HepG2 (cell line): ENCODE results near the gene ATP13A1. TPM values are rescaled to one million over a fixed set of nuclear protein-coding genes. Genes with fewer than 3 reads are reported as not detected.

Source experiments
- CENPT ChIP-seq: sonication (generic); formaldehyde crosslinking; IDR thresholded peaks from 2 replicates; pipeline ENCODE4 v1.8.0; 2022; ENCODE audit warnings: low read depth, mild to moderate bottlenecking, moderate library complexity, missing genetic modification reagents
- FOXA3 ChIP-seq: IDR thresholded peaks from 2 replicates; pipeline ENCODE4 v1.6.1; 2016; ENCODE audit warnings: missing genetic modification reagents, missing compliant biosample characterization
- JUND ChIP-seq: sonication (generic); formaldehyde crosslinking; IDR thresholded peaks from 2 replicates; pipeline ENCODE4 v1.8.0; 2022; ENCODE audit warnings: mild to moderate bottlenecking, missing genetic modification reagents
- NONO ChIP-seq, 2 experiments: fragments of 450-650 bp in 1 of 2; sonication (generic) in 1 of 2; formaldehyde crosslinking in 1 of 2; IDR thresholded peaks in 1 of 2; conservative IDR thresholded peaks in 1 of 2; 2 replicates each; pipeline versions ENCODE4 v1.6.1 to v1.8.0; 2017 to 2022; ENCODE audit warnings: mild to moderate bottlenecking in 1 of 2, missing genetic modification reagents in 1 of 2, moderate library complexity in 1 of 2
- RFX1 ChIP-seq: fragments of 450-650 bp; IDR thresholded peaks from 2 replicates; pipeline ENCODE4 v1.6.1; 2017
- SPEN ChIP-seq: sonication (generic); formaldehyde crosslinking; IDR thresholded peaks from 2 replicates; pipeline ENCODE4 v1.5.1; 2020; ENCODE audit warnings: low read depth, mild to moderate bottlenecking, missing genetic modification reagents
- THYN1 ChIP-seq: sonication (generic); formaldehyde crosslinking; IDR thresholded peaks from 2 replicates; pipeline ENCODE4 v1.8.1; 2023; ENCODE audit warnings: low read depth, mild to moderate bottlenecking, moderate library complexity, missing genetic modification reagents, borderline replicate concordance
- ZFP37 ChIP-seq: sonication (generic); formaldehyde crosslinking; IDR thresholded peaks from 2 replicates; pipeline ENCODE4 v1.4.0; 2020; ENCODE audit warnings: missing genetic modification reagents, borderline replicate concordance
- ZFP41 ChIP-seq: sonication (generic); formaldehyde crosslinking; IDR thresholded peaks from 2 replicates; pipeline ENCODE4 v1.4.0; 2020; ENCODE audit warnings: mild to moderate bottlenecking, missing genetic modification reagents, borderline replicate concordance
- ZNF264 ChIP-seq: sonication (generic); formaldehyde crosslinking; IDR thresholded peaks from 2 replicates; pipeline ENCODE4 v1.4.0; 2020; ENCODE audit warnings: missing genetic modification reagents
- ZNF432 ChIP-seq: sonication (generic); formaldehyde crosslinking; IDR thresholded peaks from 2 replicates; pipeline ENCODE4 v1.5.0; 2020; ENCODE audit warnings: missing genetic modification reagents, mild to moderate bottlenecking, borderline replicate concordance
- ZNF451 ChIP-seq: sonication (generic); formaldehyde crosslinking; IDR thresholded peaks from 2 replicates; pipeline ENCODE4 v1.5.0; 2020; ENCODE audit warnings: mild to moderate bottlenecking, missing genetic modification reagents
- ZNF761 ChIP-seq: sonication (generic); formaldehyde crosslinking; conservative IDR thresholded peaks from 2 replicates; pipeline ENCODE4 v1.4.0; 2020; ENCODE audit warnings: mild to moderate bottlenecking, missing genetic modification reagents
- ZNF782 ChIP-seq: sonication (generic); formaldehyde crosslinking; IDR thresholded peaks from 2 replicates; pipeline ENCODE4 v1.4.0; 2020; ENCODE audit warnings: missing genetic modification reagents, mild to moderate bottlenecking, borderline replicate concordance
- ZSCAN22 ChIP-seq: sonication (generic); formaldehyde crosslinking; IDR thresholded peaks from 2 replicates; pipeline ENCODE4 v1.4.0; 2020; ENCODE audit warnings: mild to moderate bottlenecking, missing genetic modification reagents
- polyA plus RNA-seq, 8 experiments: library from polyadenylated mRNA; depleted of rRNA in 3 of 8; stranded (reverse) in 7 of 8; unstranded in 1 of 8; fragments of >200 nt; fragmentation: Illumina TruSeq in 4 of 8; extraction: Trizol in 4 of 8; gene quantifications; 2 replicates each; pipeline versions ENCODE4 v1.2.1 to v1.2.3, GENCODE V29; 2011 to 2016; ENCODE audit warnings: low read depth in 4 of 8, missing spikeins in 1 of 8, mixed read lengths in 1 of 8; ENCODE audit not compliant: insufficient read depth in 1 of 8
- total RNA-seq, 5 experiments: library from RNA; depleted of rRNA; stranded (reverse); fragments of >200 nt; fragmentation: Illumina TruSeq; extraction: Trizol; gene quantifications; 2 replicates each; pipeline ENCODE4 v1.2.3, GENCODE V29; 2016; ENCODE audit warnings: low read depth in 1 of 5
- TF ChIP-seq, protein P1 (sequence below): sonication (generic); formaldehyde crosslinking; IDR thresholded peaks from 2 replicates; pipeline ENCODE4 v1.4.0; 2020; ENCODE audit warnings: missing genetic modification reagents
- TF ChIP-seq, protein P2 (sequence below): sonication (generic); formaldehyde crosslinking; IDR thresholded peaks from 2 replicates; pipeline ENCODE4 v1.5.0; 2020; ENCODE audit warnings: missing genetic modification reagents
- TF ChIP-seq, protein P3 (sequence below): sonication (generic); formaldehyde crosslinking; conservative IDR thresholded peaks from 2 replicates; pipeline ENCODE4 v1.4.0; 2020; ENCODE audit warnings: missing genetic modification reagents
- TF ChIP-seq, protein P4 (sequence below): sonication (generic); formaldehyde crosslinking; IDR thresholded peaks from 2 replicates; pipeline ENCODE4 v1.4.0; 2020; ENCODE audit warnings: mild to moderate bottlenecking, missing genetic modification reagents
- TF ChIP-seq, protein P5 (sequence below): sonication (generic); formaldehyde crosslinking; IDR thresholded peaks from 2 replicates; pipeline ENCODE4 v1.4.0; 2020; ENCODE audit warnings: missing genetic modification reagents, borderline replicate concordance

The ATP13A1 gene
- total and polyA plus RNA-seq, 2 of the 13 experiments (the other 11 are each of a cell fraction or from before 2014, with no cell fraction given) = 23.2 to 41.7 TPM

DNA sequence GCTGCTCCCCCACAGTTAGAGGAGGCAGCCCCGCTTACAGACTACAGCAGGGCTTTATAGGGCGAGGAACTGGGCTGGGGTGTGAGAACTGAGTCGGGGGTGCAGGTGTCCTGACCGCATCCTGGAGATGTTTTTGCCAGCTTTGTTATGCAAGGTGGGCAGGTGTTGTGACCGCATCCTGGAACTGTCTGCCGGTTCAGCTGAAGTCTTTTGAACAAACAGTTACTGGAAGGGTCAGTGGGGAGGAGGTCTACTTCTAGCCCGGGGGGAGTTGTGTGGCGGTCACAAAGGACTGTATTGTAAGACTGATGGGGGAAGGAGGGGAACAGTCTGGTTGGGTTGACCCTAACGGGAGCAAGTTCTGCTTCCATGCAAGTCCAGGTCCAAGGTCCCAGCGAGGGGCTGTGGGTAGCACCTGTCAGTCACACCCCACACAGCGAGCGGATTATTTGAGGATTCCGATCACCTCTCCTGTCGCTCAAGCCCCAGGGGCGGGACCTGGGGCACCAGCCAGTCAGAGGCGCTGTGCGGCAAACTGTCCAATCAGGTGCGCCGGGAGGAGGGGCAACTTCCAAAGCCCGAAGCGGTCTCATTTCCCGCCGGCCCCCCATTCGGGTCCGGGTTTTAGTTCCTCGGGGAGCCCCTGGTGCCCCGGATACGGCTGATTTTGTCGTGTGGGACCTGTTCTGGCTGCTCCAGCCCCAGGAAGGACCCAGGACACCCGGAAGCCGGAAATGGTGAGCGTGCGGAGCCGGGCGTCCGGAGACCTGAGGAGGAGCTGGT is 4.9 kb upstream of the ATP13A1 start, which contains the start of gene ZNF101 (continued):
- TF ChIP-seq, protein P1, sequence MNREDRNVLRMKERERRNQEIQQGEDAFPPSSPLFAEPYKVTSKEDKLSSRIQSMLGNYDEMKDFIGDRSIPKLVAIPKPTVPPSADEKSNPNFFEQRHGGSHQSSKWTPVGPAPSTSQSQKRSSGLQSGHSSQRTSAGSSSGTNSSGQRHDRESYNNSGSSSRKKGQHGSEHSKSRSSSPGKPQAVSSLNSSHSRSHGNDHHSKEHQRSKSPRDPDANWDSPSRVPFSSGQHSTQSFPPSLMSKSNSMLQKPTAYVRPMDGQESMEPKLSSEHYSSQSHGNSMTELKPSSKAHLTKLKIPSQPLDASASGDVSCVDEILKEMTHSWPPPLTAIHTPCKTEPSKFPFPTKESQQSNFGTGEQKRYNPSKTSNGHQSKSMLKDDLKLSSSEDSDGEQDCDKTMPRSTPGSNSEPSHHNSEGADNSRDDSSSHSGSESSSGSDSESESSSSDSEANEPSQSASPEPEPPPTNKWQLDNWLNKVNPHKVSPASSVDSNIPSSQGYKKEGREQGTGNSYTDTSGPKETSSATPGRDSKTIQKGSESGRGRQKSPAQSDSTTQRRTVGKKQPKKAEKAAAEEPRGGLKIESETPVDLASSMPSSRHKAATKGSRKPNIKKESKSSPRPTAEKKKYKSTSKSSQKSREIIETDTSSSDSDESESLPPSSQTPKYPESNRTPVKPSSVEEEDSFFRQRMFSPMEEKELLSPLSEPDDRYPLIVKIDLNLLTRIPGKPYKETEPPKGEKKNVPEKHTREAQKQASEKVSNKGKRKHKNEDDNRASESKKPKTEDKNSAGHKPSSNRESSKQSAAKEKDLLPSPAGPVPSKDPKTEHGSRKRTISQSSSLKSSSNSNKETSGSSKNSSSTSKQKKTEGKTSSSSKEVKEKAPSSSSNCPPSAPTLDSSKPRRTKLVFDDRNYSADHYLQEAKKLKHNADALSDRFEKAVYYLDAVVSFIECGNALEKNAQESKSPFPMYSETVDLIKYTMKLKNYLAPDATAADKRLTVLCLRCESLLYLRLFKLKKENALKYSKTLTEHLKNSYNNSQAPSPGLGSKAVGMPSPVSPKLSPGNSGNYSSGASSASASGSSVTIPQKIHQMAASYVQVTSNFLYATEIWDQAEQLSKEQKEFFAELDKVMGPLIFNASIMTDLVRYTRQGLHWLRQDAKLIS = no peak
- no peak for TF ChIP-seq ZFP37 (CRISPR knock-in tag)
- TF ChIP-seq, protein P2, sequence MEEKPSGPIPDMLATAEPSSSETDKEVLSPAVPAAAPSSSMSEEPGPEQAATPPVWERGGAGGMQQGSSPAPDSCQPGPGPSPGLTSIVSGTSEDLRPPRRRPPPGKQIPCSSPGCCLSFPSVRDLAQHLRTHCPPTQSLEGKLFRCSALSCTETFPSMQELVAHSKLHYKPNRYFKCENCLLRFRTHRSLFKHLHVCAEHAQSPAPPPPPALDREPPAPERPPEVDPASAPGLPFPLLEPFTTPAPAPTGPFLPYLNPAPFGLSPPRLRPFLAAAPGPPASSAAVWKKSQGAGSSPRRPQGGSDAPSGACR (CRISPR knock-in tag) = peak; percentile 92; the same call in 1 of the 2 replicates
- no peak for TF ChIP-seq THYN1 (CRISPR knock-in tag)
- TF ChIP-seq, protein P3, sequence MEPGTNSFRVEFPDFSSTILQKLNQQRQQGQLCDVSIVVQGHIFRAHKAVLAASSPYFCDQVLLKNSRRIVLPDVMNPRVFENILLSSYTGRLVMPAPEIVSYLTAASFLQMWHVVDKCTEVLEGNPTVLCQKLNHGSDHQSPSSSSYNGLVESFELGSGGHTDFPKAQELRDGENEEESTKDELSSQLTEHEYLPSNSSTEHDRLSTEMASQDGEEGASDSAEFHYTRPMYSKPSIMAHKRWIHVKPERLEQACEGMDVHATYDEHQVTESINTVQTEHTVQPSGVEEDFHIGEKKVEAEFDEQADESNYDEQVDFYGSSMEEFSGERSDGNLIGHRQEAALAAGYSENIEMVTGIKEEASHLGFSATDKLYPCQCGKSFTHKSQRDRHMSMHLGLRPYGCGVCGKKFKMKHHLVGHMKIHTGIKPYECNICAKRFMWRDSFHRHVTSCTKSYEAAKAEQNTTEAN (CRISPR knock-in tag) = peak; percentile 50; the same call in 1 of the 2 replicates
- 0 out of 2 replicates have a peak, but pooled peaks have one; percentile 17 for TF ChIP-seq ZNF451 (CRISPR knock-in tag)
- TF ChIP-seq ZNF432 (CRISPR knock-in tag) = no peak
- TF ChIP-seq, protein P4, sequence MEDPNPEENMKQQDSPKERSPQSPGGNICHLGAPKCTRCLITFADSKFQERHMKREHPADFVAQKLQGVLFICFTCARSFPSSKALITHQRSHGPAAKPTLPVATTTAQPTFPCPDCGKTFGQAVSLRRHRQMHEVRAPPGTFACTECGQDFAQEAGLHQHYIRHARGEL (CRISPR knock-in tag) = no peak
- no peak for TF ChIP-seq FOXA3
- TF ChIP-seq ZNF264 (CRISPR knock-in tag) = peak; percentile 22; the same call in 1 of the 2 replicates
- peak; percentile 75; the same call in 1 of the 2 replicates for TF ChIP-seq SPEN (CRISPR knock-in tag)
- no peak for TF ChIP-seq ZSCAN22 (CRISPR knock-in tag)
- TF ChIP-seq, protein P5, sequence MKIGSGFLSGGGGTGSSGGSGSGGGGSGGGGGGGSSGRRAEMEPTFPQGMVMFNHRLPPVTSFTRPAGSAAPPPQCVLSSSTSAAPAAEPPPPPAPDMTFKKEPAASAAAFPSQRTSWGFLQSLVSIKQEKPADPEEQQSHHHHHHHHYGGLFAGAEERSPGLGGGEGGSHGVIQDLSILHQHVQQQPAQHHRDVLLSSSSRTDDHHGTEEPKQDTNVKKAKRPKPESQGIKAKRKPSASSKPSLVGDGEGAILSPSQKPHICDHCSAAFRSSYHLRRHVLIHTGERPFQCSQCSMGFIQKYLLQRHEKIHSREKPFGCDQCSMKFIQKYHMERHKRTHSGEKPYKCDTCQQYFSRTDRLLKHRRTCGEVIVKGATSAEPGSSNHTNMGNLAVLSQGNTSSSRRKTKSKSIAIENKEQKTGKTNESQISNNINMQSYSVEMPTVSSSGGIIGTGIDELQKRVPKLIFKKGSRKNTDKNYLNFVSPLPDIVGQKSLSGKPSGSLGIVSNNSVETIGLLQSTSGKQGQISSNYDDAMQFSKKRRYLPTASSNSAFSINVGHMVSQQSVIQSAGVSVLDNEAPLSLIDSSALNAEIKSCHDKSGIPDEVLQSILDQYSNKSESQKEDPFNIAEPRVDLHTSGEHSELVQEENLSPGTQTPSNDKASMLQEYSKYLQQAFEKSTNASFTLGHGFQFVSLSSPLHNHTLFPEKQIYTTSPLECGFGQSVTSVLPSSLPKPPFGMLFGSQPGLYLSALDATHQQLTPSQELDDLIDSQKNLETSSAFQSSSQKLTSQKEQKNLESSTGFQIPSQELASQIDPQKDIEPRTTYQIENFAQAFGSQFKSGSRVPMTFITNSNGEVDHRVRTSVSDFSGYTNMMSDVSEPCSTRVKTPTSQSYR = peak; percentile 95
- TF ChIP-seq JUND = no peak
- TF ChIP-seq ZNF761 (CRISPR knock-in tag) = peak; percentile 83
- TF ChIP-seq ZFP41 (CRISPR knock-in tag) = no peak
- TF ChIP-seq RFX1 = no peak
- no peak for TF ChIP-seq CENPT
- no peak for TF ChIP-seq NONO (IDR thresholded peaks at IDR 0.05)
- peak; percentile 67; the same call in 1 of the 2 replicates for TF ChIP-seq NONO (CRISPR knock-in tag; conservative IDR thresholded peaks at IDR 0.05)
- TF ChIP-seq ZNF782 (CRISPR knock-in tag) = no peak
